Right lobe of liver (tissue), 6 donors: ENCODE measurements around the gene GMPR. TPM values are rescaled to one million over a fixed set of nuclear protein-coding genes. Genes with fewer than 3 reads are reported as not detected.

Experiments used
- ATAC-seq, 4 donors: fragments of 200-7000 bp; cut with Tn5 transposase; one replicate each; pipeline ENCODE4 v1.9.1; 2020; ENCODE audit warnings: mild to moderate bottlenecking in 4 of 4, moderate library complexity in 4 of 4
- DNase-seq, 3 donors: peaks; one replicate each; pipeline ENCODE4 v3.0.0-alpha.2; 2020
- H3K27ac ChIP-seq, 3 donors: fragments of 200-600 bp; one replicate each; pipeline ENCODE4 v1.8.0; 2022
- H3K27me3 ChIP-seq, 2 donors: fragments of 200-600 bp; one replicate each; pipeline ENCODE4 v1.8.0; 2022
- H3K36me3 ChIP-seq, 4 donors: fragments of 200-600 bp; sonication (generic) in 1 of 4; one replicate each; pipeline versions ENCODE4 v1.5.1 to v1.8.0; 2017 to 2022; ENCODE audit warnings: control low read depth in 1 of 4
- H3K4me1 ChIP-seq, 4 donors: fragments of 200-600 bp; sonication (generic) in 1 of 4; one replicate each; pipeline versions ENCODE4 v1.5.1 to v1.8.0; 2017 to 2022; ENCODE audit warnings: control low read depth in 1 of 4
- H3K4me3 ChIP-seq, 3 donors: fragments of 200-600 bp; one replicate each; pipeline ENCODE4 v1.8.0; 2022
- H3K9me3 ChIP-seq, 4 donors: fragments of 200-600 bp; sonication (generic) in 1 of 4; one replicate each; pipeline versions ENCODE4 v1.5.1 to v1.8.0; 2017 to 2022; ENCODE audit warnings: control low read depth in 1 of 4
- POLR2A ChIP-seq: fragments of 450-650 bp; IDR thresholded peaks from one replicate; pipeline ENCODE4 v1.6.1; 2017; ENCODE audit warnings: antibody characterized with exemption, mild to moderate bottlenecking
- WGBS: methylation state at CpG from one replicate; pipeline ENCODE4 v1.1.6; 2018; ENCODE audit warnings: low coverage, low lambda C conversion rate; ENCODE audit not compliant: insufficient coverage; ENCODE audit errors: missing lambda C conversion rate; 5-methylcytosine and 5-hydroxymethylcytosine counted together
- intact Hi-C, 2 donors: fragments of 100-400 bp; cut with DNase I; formaldehyde crosslinking; loops; one replicate each; pipeline versions ENCODE4 v1.11.2 to v1.14.1; 2022
- total RNA-seq, 6 experiments: library from RNA; depleted of rRNA in 2 of 6; stranded (reverse); fragments of >200 nt in 2 of 6; fragmentation: NEBNext Ultra II Directional in 3 of 6; extraction: Animal tissue kit (Norgen Biotek cat#: 25700) in 3 of 6; gene quantifications; one replicate each; pipeline versions ENCODE4 v1.1.0 to v1.2.4, GENCODE V29; 2016 to 2023
- TF ChIP-seq, protein P1 (sequence below), 4 donors: fragments of 200-600 bp in 3 of 4; fragments of 450-650 bp in 1 of 4; IDR thresholded peaks; one replicate each; pipeline versions ENCODE4 v1.5.1 to v1.8.0; 2016 to 2022; ENCODE audit warnings: antibody characterized with exemption in 4 of 4, mild to moderate bottlenecking in 2 of 4
- donor health status: DM: no; HTN: yes; CAD: no.
- donor health status: DM: no; HTN: no; CAD: no.
- donor health status: DM: no; HTN: no; CAD: no.
- donor health status: DM: no; HTN: yes; CAD: no.
- donor health status: DM: no; HTN: yes; CAD: no.

Gene GMPR
- total RNA-seq, 6 experiments from 2014 or later = 3.7 to 6.5 (median 4.9) TPM

DNA sequence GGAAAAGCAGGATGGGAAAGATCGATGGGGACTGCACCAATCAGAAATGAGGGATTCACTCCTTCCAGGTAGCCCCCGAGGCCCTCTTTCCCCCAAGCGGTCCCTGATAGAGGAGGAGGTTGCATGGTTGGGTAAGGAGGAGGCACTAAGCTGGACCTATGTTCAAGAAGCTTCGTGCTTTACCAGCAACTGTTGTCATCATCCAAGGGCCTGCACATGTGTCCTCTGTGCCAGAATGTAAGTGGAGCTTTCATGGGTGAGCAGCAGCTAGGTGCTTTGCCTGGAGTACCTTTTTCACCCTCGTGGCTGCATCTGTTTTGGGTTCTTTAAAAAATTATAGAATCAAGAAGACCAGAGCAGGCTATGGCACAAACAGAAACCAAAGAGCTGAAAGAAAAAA is 54.0 kb downstream of the GMPR start:
- no peak for DNase-seq
- Histone ChIP-seq H3K9me3 (no peaks in the 10 kb centered on the region), H3K27me3 (no peaks in the 10 kb centered on the region), H3K4me1 (no peaks in the 10 kb centered on the region), H3K27ac (no peak overlapping the region), H3K4me3 (no peak overlapping the region), H3K36me3 (no peaks in the 10 kb centered on the region)
- intact Hi-C loops = no loop called here
- no peak for ATAC-seq
- no peak for TF ChIP-seq POLR2A
- TF ChIP-seq, protein P1, sequence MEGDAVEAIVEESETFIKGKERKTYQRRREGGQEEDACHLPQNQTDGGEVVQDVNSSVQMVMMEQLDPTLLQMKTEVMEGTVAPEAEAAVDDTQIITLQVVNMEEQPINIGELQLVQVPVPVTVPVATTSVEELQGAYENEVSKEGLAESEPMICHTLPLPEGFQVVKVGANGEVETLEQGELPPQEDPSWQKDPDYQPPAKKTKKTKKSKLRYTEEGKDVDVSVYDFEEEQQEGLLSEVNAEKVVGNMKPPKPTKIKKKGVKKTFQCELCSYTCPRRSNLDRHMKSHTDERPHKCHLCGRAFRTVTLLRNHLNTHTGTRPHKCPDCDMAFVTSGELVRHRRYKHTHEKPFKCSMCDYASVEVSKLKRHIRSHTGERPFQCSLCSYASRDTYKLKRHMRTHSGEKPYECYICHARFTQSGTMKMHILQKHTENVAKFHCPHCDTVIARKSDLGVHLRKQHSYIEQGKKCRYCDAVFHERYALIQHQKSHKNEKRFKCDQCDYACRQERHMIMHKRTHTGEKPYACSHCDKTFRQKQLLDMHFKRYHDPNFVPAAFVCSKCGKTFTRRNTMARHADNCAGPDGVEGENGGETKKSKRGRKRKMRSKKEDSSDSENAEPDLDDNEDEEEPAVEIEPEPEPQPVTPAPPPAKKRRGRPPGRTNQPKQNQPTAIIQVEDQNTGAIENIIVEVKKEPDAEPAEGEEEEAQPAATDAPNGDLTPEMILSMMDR (IDR thresholded peaks at IDR 0.05) = no peak
- WGBS = 52% methylated on average over 4 of the region's 5 CpGs

DNA sequence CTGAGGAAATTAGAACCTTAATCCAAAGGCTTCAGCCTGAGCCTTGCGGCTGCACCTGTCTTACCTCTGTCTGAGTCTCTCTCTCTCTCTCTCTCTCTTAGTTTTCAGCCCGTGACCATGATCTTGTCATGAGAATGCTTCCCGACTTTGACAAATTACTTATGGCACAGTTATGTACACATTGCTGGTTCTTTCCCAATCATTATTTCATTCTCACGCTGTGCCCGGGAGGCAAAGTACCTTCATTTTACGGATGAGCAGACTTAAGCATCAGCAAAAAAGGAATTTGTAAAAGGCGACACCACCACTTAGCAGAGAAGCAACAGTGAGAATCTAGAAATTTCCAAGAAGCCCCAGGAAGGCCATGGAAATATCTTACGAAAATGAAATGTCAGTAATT is 54.6 kb downstream of the GMPR start:
- no peak overlapping the region for H3K27ac ChIP-seq
- H3K9me3 ChIP-seq = no peaks in the 10 kb centered on the region
- TF ChIP-seq, protein P1 (IDR thresholded peaks at IDR 0.05) = no peak
- no peak for TF ChIP-seq POLR2A
- DNase-seq = no peak
- intact Hi-C loops = no loop called here
- ATAC-seq = no peak
- H3K4me3 ChIP-seq = no peak overlapping the region
- H3K4me1 ChIP-seq = no peaks in the 10 kb centered on the region
- no peaks in the 10 kb centered on the region for H3K36me3 ChIP-seq
- no peaks in the 10 kb centered on the region for H3K27me3 ChIP-seq
- WGBS = 80% methylated on average over 7 of the region's 8 CpGs

DNA sequence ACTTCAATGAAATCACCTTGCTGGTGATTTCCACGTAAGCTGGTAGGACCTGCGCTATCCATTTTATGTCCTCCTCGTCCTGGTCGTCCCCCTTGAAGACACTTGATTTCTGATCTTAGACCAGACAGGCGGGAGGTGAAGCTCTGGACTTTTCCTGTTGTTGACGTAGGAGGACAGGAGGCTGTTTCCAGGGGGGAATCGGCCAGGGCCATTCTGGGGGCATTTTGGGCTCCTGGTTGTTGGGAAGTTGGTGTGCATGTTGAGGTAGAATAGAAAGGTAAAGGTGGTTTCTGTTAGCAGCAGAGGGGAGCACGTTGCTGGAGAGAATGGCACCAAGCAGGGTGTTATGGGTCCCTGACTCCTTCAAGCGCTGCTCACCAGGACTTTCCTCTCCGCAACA is 56.0 kb downstream of the GMPR start:
- no peak overlapping the region for H3K27ac ChIP-seq
- H3K4me1 ChIP-seq = no peaks in the 10 kb centered on the region
- WGBS = 88% methylated on average over 10 of the region's 10 CpGs
- no peaks in the 10 kb centered on the region for H3K27me3 ChIP-seq
- ATAC-seq = no peak
- DNase-seq = no peak
- no peaks in the 10 kb centered on the region for H3K9me3 ChIP-seq
- intact Hi-C loops = no loop called here
- TF ChIP-seq, protein P1 (IDR thresholded peaks at IDR 0.05) = no peak
- no peak for TF ChIP-seq POLR2A
- no peaks in the 10 kb centered on the region for H3K36me3 ChIP-seq
- no peak overlapping the region for H3K4me3 ChIP-seq

DNA sequence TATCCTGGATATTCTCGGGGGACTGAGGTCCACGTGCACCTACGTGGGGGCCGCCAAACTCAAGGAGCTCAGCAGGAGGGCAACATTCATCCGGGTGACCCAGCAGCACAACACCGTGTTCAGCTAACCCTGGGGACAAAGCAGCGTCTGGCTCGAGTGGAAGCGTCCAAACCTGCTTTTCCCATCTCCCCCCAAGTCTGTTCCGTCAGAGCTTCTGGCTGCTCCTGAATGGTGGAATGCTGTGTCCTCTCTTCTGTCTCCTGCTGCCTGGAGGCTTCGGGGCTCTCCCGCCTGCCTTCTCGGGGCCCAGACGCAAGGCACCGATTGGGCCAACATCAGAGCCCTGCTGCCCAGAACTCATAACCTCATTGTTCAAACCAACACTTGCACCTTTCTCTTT is 56.7 kb downstream of the GMPR start:
- 80% methylated on average over 11 of the region's 15 CpGs for WGBS
- Histone ChIP-seq H3K4me1 (no peaks in the 10 kb centered on the region), H3K36me3 (no peaks in the 10 kb centered on the region), H3K27me3 (no peaks in the 10 kb centered on the region), H3K9me3 (no peaks in the 10 kb centered on the region), H3K27ac (no peak overlapping the region), H3K4me3 (no peak overlapping the region)
- DNase-seq (no peak), ATAC-seq (no peak)
- TF ChIP-seq POLR2A = no peak
- TF ChIP-seq, protein P1 (IDR thresholded peaks at IDR 0.05) = no peak
- intact Hi-C loops = no loop called here

DNA sequence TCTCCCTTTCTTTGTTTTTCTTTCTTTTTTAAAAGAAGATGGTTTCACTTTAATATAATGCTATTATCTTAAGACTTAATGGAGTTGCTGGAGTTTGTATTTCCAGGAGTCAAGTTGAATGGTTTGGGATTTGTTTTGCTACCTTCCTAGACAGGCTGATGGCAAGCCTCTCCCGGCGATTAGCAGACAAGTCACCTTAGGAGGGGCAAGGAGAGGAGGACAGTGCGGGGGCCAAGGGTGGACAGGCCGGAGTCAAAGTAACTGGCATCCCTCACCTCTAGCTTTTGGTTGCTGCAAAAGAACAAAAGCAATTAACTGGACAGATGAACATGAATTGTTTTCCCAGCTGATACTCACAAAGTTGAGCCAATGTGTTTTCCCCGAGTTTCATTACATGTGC is 57.1 kb downstream of the GMPR start:
- no peak for TF ChIP-seq POLR2A
- TF ChIP-seq, protein P1 (IDR thresholded peaks at IDR 0.05) = no peak

More for the DNA sequence above, 57.1 kb downstream of the GMPR start:
- WGBS = 77% methylated on average over 5 of the region's 5 CpGs
- DNase-seq (no peak), ATAC-seq (no peak)
- H3K4me1 ChIP-seq = no peaks in the 10 kb centered on the region
- H3K4me3 ChIP-seq = no peak overlapping the region
- intact Hi-C loops = no loop called here
- H3K36me3 ChIP-seq = no peaks in the 10 kb centered on the region
- no peaks in the 10 kb centered on the region for H3K9me3 ChIP-seq
- H3K27ac ChIP-seq = no peak overlapping the region
- H3K27me3 ChIP-seq = no peaks in the 10 kb centered on the region
